Upper lobe of left lung (tissue), 4 donors: ENCODE results near the gene KIRREL3.

Experiments used
- CTCF ChIP-seq, 6 experiments: fragments of 450-650 bp in 4 of 6; fragments of 200-600 bp in 2 of 6; sonication (generic) in 2 of 6; IDR thresholded peaks; one replicate each; pipeline ENCODE4 v1.5.1; 2016 to 2019; ENCODE audit warnings: antibody characterized with exemption in 6 of 6
- EP300 ChIP-seq, 4 donors: sonication (generic); formaldehyde crosslinking; IDR thresholded peaks; one replicate each; pipeline ENCODE4 v1.5.1; 2017; ENCODE audit warnings: antibody characterized with exemption in 4 of 4, control low read depth in 2 of 4
- POLR2A ChIP-seq, 4 donors: fragments of 450-650 bp; IDR thresholded peaks; one replicate each; pipeline ENCODE4 v1.5.1; 2016 to 2017; ENCODE audit warnings: antibody characterized with exemption in 4 of 4, mild to moderate bottlenecking in 2 of 4

- TF ChIP-seq POLR2A (IDR thresholded peaks at IDR 0.05) (no peak), CTCF (IDR thresholded peaks at IDR 0.05) (no peak), EP300 (IDR thresholded peaks at IDR 0.05) (no peak)
Observed at GRCh38 chr11:126602349-126602940, 398.1 kb downstream of the KIRREL3 start.
